Activated naive CD4-positive, alpha-beta T cell treated with anti-CD3 and anti-CD28 coated beads, Interleukin-2, amount 10 ng/mL, durations not matched to agents 7 days and 5 days (primary cell): ENCODE results near the gene WDR31.
A peak's percentile ranks its signal among the peaks of the same experiment; 100 is the strongest.

Source experiments
- CTCF ChIA-PET: fragments of 350-600 bp; sonication (Branson Sonifier 250); formaldehyde crosslinking; loops from one replicate; lab custom pipeline; 2021; ENCODE audit warnings: antibody characterized with exemption; lab: Charles Lee
- DNase-seq: peaks from one replicate; pipeline ENCODE4 v3.0.0-alpha.2; 2020
- H3K27ac Mint-ChIP-seq: one replicate; pipeline ENCODE4 v1.8.0; 2021; ENCODE audit warnings: mild to moderate bottlenecking, moderate library complexity, mixed read lengths
- H3K27me3 Mint-ChIP-seq: one replicate; pipeline ENCODE4 v1.8.0; 2021; ENCODE audit warnings: mild to moderate bottlenecking, mixed read lengths
- H3K36me3 Mint-ChIP-seq: one replicate; pipeline ENCODE4 v1.8.0; 2021; ENCODE audit warnings: mixed read lengths
- H3K4me1 Mint-ChIP-seq: one replicate; pipeline ENCODE4 v1.8.0; 2021; ENCODE audit warnings: mixed read lengths
- H3K4me3 Mint-ChIP-seq: one replicate; pipeline ENCODE4 v1.8.0; 2021; ENCODE audit warnings: mild to moderate bottlenecking, moderate library complexity, mixed read lengths
- H3K9me3 Mint-ChIP-seq: one replicate; pipeline ENCODE4 v1.8.0; 2021; ENCODE audit warnings: mixed read lengths

The WDR31 gene

DNA sequence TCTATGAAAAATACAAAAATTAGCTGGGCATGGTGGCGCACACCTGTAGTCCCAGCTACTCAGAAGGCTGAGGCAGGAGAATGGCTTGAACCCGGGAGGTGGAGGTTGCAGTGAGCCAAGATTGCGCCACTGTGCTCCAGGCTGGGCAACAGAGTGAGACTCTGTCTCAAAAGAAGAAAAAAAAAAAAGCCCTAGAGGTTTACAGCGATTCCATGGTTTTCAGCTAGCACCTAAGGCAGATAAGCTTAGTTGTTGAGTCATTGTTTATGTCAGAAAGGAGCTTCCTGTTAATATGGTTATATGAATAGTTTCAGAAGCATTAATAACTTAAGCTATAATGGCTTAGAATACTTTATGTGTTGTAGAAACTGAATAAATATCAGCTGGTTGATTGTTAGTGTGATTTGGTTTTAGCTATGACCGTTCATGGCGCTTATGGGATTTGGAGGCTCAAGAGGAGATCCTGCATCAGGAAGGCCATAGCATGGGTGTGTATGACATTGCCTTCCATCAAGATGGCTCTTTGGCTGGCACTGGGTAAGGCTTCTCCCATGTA lies 49.9 kb downstream of the WDR31 start:
- Mint-ChIP-seq H3K4me3 (no peak overlapping the region), H3K4me1 (no peaks in the 10 kb centered on the region), H3K27ac (no peak overlapping the region), H3K27me3 (no peaks in the 10 kb centered on the region), H3K36me3 (peaks cover 50% of the 10 kb centered on the region), H3K9me3 (no peaks in the 10 kb centered on the region)
- CTCF ChIA-PET, result interaction anchor here (0.6 to 1.7 kb wide), 2 partner anchors 17 to 838 kb away, joined by 3 to 4 read pairs; no protein-coding TSS in a partner anchor
- DNase-seq, result no peak

DNA sequence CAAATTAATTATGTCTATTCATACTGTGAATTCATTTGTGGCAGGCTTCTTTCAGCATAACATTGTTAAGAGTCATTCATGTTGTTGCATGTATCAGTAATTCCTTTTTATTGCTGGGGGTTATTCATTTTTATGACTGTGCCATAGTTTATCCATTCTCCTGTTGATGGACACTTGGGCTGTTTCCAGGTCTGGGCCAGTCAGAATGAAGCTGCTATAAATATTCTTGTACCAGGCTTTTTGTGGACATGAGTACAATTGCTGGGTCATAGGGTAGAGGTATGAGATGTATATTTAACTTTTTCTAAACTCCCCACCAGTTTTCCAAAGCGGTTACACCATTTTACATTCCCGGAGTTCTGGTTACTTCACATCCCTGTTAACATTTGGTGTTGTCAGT lies 51.0 kb downstream of the WDR31 start:
- CTCF ChIA-PET, result no interaction called here
- no peaks in the 10 kb centered on the region for H3K27me3 Mint-ChIP-seq
- no peaks in the 10 kb centered on the region for H3K9me3 Mint-ChIP-seq
- no peaks in the 10 kb centered on the region for H3K4me1 Mint-ChIP-seq
- no peak overlapping the region for H3K27ac Mint-ChIP-seq
- peaks cover 58% of the 10 kb centered on the region for H3K36me3 Mint-ChIP-seq
- DNase-seq, result no peak
- no peak overlapping the region for H3K4me3 Mint-ChIP-seq

GRCh38 chr9:113281356-113281755 lies 58.7 kb downstream of the WDR31 start:
- CTCF ChIA-PET, result no interaction called here
- H3K4me3 Mint-ChIP-seq, result no peak overlapping the region
- H3K4me1 Mint-ChIP-seq, result peaks cover 20% of the 10 kb centered on the region
- no peak overlapping the region for H3K27ac Mint-ChIP-seq
- H3K27me3 Mint-ChIP-seq, result no peaks in the 10 kb centered on the region
- H3K9me3 Mint-ChIP-seq, result no peaks in the 10 kb centered on the region
- DNase-seq, result no peak
- H3K36me3 Mint-ChIP-seq, result peaks cover 57% of the 10 kb centered on the region

DNA sequence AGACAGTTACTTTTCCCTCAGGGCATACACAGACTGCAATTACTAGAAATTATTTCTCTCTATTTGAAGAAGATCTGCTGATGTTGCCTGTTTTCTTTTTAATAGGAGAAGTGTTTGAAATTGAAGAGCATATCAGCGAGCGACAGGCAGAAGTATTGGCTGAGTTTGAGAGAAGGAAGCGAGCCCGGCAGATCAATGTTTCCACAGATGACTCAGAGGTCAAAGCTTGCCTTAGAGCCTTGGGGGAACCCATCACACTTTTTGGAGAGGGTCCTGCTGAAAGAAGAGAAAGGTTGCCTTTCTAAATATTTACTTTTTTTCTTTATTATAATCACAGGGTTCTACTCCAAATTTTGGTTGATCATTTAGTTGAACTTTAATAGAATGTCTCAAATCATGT lies 61.2 kb downstream of the WDR31 start:
- Mint-ChIP-seq H3K27me3 (no peaks in the 10 kb centered on the region), H3K27ac (no peak overlapping the region), H3K9me3 (no peaks in the 10 kb centered on the region), H3K36me3 (peaks cover 45% of the 10 kb centered on the region), H3K4me3 (no peak overlapping the region), H3K4me1 (peaks cover 25% of the 10 kb centered on the region)
- CTCF ChIA-PET, result no interaction called here
- no peak for DNase-seq

DNA sequence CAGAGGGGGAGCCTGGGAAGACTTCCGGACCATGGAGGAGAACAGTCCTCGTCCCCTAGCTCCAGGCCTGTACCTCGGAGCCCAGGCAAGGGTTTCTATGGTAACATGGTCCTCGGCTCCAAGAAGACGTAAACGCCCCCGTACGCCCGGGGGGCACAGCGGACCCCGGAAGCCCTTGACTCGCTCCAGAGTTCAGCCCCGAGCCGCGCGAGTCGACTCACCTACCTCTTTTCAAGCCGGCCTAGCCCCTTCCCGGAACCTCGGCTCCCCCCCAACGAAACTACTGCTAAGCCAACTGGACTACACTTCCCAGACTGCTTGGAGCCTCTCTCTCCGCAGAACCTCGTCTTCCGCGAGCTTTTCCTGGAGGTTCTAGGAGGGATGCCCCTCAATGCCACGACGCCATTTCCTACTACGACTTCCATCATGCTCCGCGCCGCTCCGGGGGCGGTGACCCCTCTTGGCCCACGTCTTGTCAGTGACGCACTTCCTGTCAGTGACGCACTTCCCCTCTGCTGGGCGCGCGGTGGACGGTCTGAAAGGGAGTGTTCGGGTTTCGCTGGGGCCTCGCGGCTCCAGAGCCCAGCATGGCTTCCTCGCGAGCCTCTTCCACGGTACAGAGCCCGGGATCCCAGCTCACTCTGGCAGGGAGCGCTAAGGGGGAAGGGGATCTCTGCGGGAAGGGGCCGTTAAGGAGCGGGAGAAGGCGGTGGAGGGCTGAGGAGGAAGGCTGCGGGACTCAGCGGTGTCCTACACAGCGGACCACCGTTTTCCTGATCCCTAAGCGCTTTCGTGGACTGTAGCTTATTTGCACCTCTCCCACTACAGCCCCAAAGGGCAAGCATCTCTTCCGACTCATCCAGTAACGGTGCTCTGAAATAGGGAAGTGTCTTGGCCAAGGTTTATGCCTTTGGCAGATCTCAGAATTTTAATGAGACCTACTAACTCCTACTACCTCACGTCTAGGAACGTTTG lies 64.6 kb downstream of the WDR31 start, which contains the start of the genes CDC26 and PRPF4:
TSS of gene CDC26 (minus strand) at position 416 of the 975 bp plus-strand sequence. CDS start 3,065 bp downstream, outside the sequence.
TSS of gene PRPF4 (plus strand) at position 502 of the 975 bp plus-strand sequence. CDS start at position 588, 86 bp downstream.
- CTCF ChIA-PET, result interaction anchor here (0.7 to 4.8 kb wide), 25 partner anchors 9 to 381 kb away, joined by 3 to 66 read pairs (median 5); partner anchors contain the start of genes ALAD, FKBP15, POLE3 and SLC31A1
- peaks cover 24% of the 10 kb centered on the region for H3K4me1 Mint-ChIP-seq
- H3K4me3 Mint-ChIP-seq, result no peak within 1 kb of the TSS
- H3K9me3 Mint-ChIP-seq, result no peaks in the 10 kb centered on the region
- peaks cover 42% of the 10 kb centered on the region for H3K36me3 Mint-ChIP-seq
- no peak within 1 kb of the TSS for H3K27ac Mint-ChIP-seq
- DNase-seq, result peak; percentile 98
- H3K27me3 Mint-ChIP-seq, result no peaks in the 10 kb centered on the region

- no peaks in the 10 kb centered on the region for H3K27me3 Mint-ChIP-seq
- H3K27ac Mint-ChIP-seq, result no peak overlapping the region
- H3K9me3 Mint-ChIP-seq, result no peaks in the 10 kb centered on the region
- CTCF ChIA-PET, result interaction anchor here (0.7 to 4.8 kb wide), 28 partner anchors 8 to 382 kb away, joined by 3 to 66 read pairs (median 5); partner anchors contain the start of genes ALAD, FKBP15, POLE3 and SLC31A1
- H3K36me3 Mint-ChIP-seq, result peaks cover 38% of the 10 kb centered on the region
- H3K4me3 Mint-ChIP-seq, result no peak overlapping the region
- DNase-seq, result peak; percentile 29
- H3K4me1 Mint-ChIP-seq, result peaks cover 18% of the 10 kb centered on the region
These were observed 65.5 kb downstream of the WDR31 start for GRCh38 chr9:113274474-113275156.

GRCh38 chr9:113269871-113270270 lies 70.2 kb downstream of the WDR31 start:
- CTCF ChIA-PET, result interaction anchor here (0.6 to 1.7 kb wide), 2 partner anchors 16 to 386 kb away, joined by 3 to 7 read pairs; no protein-coding TSS in a partner anchor
- H3K27me3 Mint-ChIP-seq, result no peaks in the 10 kb centered on the region
- H3K4me1 Mint-ChIP-seq, result peaks cover 9% of the 10 kb centered on the region

DNA sequence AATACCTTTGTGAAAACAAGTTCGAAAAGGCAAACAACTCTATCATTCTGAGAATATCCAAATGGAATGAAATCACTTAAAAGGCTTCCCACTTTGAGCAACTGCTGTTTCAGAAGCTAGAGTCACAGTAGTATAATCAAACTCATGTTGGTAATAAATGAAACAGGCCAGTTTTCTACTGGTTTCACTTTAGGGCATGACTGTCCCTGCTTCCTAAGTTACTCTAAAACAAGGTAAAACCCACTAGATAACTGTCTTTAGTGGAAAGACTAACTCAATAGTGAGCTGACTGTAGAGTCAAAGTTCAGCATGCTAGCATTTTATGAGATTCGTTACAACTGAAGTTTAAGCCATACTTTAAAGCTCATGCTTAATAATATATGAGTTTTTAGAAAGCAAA lies 70.7 kb downstream of the WDR31 start:
- no peak overlapping the region for H3K4me3 Mint-ChIP-seq
- no peaks in the 10 kb centered on the region for H3K27me3 Mint-ChIP-seq
- H3K9me3 Mint-ChIP-seq, result no peaks in the 10 kb centered on the region
- H3K4me1 Mint-ChIP-seq, result peaks cover 9% of the 10 kb centered on the region
- CTCF ChIA-PET, result interaction anchor here (1.7 kb wide), 1 partner anchor 386 kb away, joined by 7 read pairs; no protein-coding TSS in a partner anchor
- peaks cover 39% of the 10 kb centered on the region for H3K36me3 Mint-ChIP-seq
- DNase-seq, result no peak
- H3K27ac Mint-ChIP-seq, result no peak overlapping the region

More at GRCh38 chr9:113269871-113270270, 70.2 kb downstream of the WDR31 start:
- peaks cover 39% of the 10 kb centered on the region for H3K36me3 Mint-ChIP-seq
- no peak for DNase-seq
- no peak overlapping the region for H3K4me3 Mint-ChIP-seq
- no peaks in the 10 kb centered on the region for H3K9me3 Mint-ChIP-seq
- no peak overlapping the region for H3K27ac Mint-ChIP-seq

DNA sequence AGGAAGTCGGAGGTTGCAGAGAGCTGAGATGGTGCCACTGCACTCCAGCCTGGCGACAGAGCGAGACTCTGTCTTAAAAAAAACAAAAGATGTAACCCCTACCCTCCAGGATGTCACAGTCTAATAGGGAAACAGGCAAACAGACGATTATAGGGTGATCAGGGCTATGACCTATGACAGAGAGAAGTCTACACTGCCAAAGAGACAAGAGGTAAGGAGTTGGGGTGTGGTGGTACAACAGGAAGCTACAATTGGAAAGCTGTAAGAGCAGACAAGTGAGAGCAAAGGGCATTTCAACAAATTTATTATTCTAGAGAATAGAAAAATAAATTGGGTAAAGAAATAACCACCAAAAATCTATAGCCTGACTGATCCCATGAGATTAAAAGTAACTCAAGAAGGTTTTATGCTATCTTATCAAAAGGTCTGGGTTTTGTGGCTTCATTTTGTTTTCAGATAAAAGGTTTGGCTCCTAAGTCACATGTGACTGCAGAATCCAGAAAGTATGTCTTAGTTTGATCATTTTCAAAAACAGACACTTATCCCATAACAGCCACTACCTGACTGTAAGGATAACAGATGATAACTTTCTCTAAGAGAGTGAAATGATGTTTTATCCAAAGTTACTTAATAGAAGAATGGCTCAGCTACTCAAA lies 72.0 kb downstream of the WDR31 start:
- Mint-ChIP-seq H3K36me3 (peaks cover 34% of the 10 kb centered on the region), H3K4me1 (no peaks in the 10 kb centered on the region), H3K27ac (no peak overlapping the region), H3K4me3 (no peak overlapping the region), H3K27me3 (no peaks in the 10 kb centered on the region), H3K9me3 (no peaks in the 10 kb centered on the region)
- DNase-seq, result no peak
- CTCF ChIA-PET, result interaction anchor here (0.6 kb wide), 1 partner anchor 8 kb away, joined by 3 read pairs; no protein-coding TSS in a partner anchor

DNA sequence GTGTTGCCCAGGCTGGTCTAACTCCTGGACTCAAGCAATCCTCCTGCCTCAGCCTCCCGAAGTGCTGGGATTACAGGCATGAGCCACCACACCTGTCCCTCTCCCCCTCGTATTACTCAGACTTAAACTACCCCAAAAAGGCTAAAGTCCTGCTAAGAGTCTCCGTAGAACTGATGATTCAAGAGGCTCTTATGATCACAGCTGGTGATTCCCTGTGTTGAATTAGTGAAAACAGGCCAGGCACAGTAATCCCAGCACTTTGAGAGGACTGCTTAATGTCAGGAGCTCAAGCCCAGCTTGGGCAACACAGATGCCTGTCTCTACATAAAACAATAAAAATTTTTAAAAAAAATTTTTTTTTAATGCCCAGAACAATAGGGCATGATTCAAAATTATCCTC lies 73.9 kb downstream of the WDR31 start:
- CTCF ChIA-PET, result interaction anchor here (0.7 kb wide), 1 partner anchor 9 kb away, joined by 3 read pairs; the partner anchor contains the start of genes CDC26 and PRPF4

More for the DNA sequence above, 73.9 kb downstream of the WDR31 start:
- Mint-ChIP-seq H3K4me1 (no peaks in the 10 kb centered on the region), H3K9me3 (no peaks in the 10 kb centered on the region), H3K27ac (no peak overlapping the region), H3K36me3 (peaks cover 29% of the 10 kb centered on the region), H3K27me3 (no peaks in the 10 kb centered on the region), H3K4me3 (no peak overlapping the region)
- DNase-seq, result no peak
